Lower leg skin (tissue), 4 donors: ENCODE measurements around the gene TGFA. TPM values are rescaled to one million over a fixed set of nuclear protein-coding genes. Genes with fewer than 3 reads are reported as not detected.

ENCODE experiments used
- DNase-seq, 2 donors: peaks; one replicate each; pipeline ENCODE4 v3.0.0-alpha.2; 2019; ENCODE audit warnings: low spot score in 2 of 2
- H3K4me3 ChIP-seq: fragments of 200-600 bp; sonication (generic); 2 replicates; pipeline ENCODE4 v1.5.1; 2017; ENCODE audit warnings: mild to moderate bottlenecking, low read depth; ENCODE audit not compliant: poor library complexity, severe bottlenecking
- POLR2A ChIP-seq, 2 donors: fragments of 450-650 bp; IDR thresholded peaks; one replicate each; pipeline ENCODE4 v1.6.1; 2016 to 2017; ENCODE audit warnings: antibody characterized with exemption in 2 of 2, mild to moderate bottlenecking in 1 of 2, moderate library complexity in 1 of 2
- WGBS, 2 donors: methylation state at CpG; one replicate each; pipeline ENCODE4 v1.1.5; 2018; 5-methylcytosine and 5-hydroxymethylcytosine counted together
- intact Hi-C: fragments of 100-400 bp; cut with DNase I; formaldehyde crosslinking; loops from one replicate; pipeline ENCODE4 v1.15.0; 2023; ENCODE audit warnings: low total_unique reads
- total RNA-seq, 4 donors: library from RNA; depleted of rRNA; stranded (reverse); fragments of >200 nt; gene quantifications; one replicate each; pipeline ENCODE4 v1.1.0, GENCODE V29; 2016
- TF ChIP-seq, protein P1 (sequence below), 3 donors: fragments of 450-650 bp; IDR thresholded peaks; one replicate each; pipeline ENCODE4 v1.5.1; 2016; ENCODE audit warnings: antibody characterized with exemption in 3 of 3, mild to moderate bottlenecking in 3 of 3, moderate library complexity in 2 of 3

Gene TGFA
- total RNA-seq, 4 donors from 2014 or later = 56.5 to 78.3 (median 65.0) TPM

DNA sequence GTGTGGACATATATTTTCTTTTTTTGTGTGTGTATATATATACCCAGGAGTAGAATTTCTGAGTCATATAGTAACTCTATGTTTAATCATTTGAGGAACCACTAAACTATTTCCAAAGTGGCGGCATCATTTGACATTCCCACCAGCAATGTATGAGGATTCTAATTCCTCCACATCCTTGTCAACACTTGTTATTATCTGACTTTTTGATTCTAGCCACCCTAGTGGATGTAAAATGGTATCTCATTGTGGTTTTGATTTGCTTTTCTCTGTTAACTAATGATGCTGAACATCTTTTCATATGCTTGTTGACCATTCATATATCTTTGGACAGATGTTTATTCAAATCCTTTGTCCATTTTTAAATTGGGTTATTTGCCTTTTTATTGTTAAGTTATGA lies 120.3 kb downstream of the TGFA start:
- 90 to 95% methylated on average over 1 of the region's 1 CpG for WGBS, 2 donors
- TF ChIP-seq POLR2A (IDR thresholded peaks at IDR 0.05) = no peak
- TF ChIP-seq, protein P1, sequence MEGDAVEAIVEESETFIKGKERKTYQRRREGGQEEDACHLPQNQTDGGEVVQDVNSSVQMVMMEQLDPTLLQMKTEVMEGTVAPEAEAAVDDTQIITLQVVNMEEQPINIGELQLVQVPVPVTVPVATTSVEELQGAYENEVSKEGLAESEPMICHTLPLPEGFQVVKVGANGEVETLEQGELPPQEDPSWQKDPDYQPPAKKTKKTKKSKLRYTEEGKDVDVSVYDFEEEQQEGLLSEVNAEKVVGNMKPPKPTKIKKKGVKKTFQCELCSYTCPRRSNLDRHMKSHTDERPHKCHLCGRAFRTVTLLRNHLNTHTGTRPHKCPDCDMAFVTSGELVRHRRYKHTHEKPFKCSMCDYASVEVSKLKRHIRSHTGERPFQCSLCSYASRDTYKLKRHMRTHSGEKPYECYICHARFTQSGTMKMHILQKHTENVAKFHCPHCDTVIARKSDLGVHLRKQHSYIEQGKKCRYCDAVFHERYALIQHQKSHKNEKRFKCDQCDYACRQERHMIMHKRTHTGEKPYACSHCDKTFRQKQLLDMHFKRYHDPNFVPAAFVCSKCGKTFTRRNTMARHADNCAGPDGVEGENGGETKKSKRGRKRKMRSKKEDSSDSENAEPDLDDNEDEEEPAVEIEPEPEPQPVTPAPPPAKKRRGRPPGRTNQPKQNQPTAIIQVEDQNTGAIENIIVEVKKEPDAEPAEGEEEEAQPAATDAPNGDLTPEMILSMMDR (IDR thresholded peaks at IDR 0.05) = no peak

DNA sequence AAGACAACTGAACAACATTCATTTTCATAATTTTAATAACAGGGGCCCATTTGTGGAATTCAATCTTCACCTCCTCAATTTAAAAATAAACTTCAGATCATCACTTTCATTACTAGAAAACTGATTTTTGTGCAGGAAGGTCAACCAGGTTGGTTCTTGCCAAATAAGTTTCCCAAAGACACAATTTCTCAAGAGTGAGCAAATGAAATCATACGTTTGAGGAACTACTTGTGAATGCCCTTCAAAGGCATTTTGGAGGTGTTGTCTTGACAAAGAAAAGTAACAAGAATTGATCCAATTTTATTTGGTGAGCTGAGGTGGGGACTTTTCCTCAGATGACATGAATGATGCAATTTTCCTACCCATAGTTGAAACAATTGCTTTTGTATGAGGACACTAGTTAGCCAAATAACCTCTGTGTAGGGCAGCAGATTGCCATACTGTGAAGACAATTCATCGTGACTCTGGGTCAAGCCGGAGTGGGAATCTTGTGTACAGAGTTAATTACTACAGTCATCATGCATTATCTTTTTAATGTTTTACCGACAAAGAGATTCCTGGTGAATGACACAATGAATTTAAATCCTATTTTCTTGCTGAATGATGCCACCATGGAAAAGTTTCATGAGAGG lies 121.8 kb downstream of the TGFA start:
- WGBS, 2 donors = 64 to 77% methylated on average over 4 of the region's 4 CpGs
- intact Hi-C loops = no loop called here

More for the DNA sequence above, 120.3 kb downstream of the TGFA start:
- DNase-seq = no peak
- intact Hi-C loops = no loop called here
- no peak overlapping the region for H3K4me3 ChIP-seq

DNA sequence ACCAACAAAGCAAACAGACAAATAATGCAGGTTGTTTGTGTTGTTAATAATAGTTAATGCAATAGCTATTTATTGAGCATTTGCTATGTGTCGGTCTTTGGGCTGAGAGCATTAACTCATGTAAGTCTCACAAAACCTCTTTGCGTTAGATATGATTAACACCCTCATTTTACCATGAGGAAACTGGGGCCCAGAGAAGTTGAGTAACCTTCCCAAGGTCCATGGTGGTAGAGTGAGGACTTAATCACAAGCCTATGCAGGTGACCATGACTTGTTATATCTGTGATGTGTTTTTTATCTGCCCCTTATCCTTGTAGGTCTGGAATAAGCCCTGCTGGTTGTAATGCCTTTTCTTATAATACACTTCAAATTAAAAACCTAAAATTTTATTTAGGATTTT lies 127.3 kb downstream of the TGFA start:
- H3K4me3 ChIP-seq = no peak overlapping the region
- WGBS, 2 donors = 81 to 83% methylated on average over 2 of the region's 2 CpGs
- intact Hi-C loops = no loop called here
- DNase-seq = no peak
- TF ChIP-seq, protein P1 (IDR thresholded peaks at IDR 0.05) = no peak
- TF ChIP-seq POLR2A (IDR thresholded peaks at IDR 0.05) = no peak

More for the DNA sequence above, 121.8 kb downstream of the TGFA start:
- no peak overlapping the region for H3K4me3 ChIP-seq
- TF ChIP-seq, protein P1 (IDR thresholded peaks at IDR 0.05) = no peak
- no peak for TF ChIP-seq POLR2A (IDR thresholded peaks at IDR 0.05)
- DNase-seq = no peak

DNA sequence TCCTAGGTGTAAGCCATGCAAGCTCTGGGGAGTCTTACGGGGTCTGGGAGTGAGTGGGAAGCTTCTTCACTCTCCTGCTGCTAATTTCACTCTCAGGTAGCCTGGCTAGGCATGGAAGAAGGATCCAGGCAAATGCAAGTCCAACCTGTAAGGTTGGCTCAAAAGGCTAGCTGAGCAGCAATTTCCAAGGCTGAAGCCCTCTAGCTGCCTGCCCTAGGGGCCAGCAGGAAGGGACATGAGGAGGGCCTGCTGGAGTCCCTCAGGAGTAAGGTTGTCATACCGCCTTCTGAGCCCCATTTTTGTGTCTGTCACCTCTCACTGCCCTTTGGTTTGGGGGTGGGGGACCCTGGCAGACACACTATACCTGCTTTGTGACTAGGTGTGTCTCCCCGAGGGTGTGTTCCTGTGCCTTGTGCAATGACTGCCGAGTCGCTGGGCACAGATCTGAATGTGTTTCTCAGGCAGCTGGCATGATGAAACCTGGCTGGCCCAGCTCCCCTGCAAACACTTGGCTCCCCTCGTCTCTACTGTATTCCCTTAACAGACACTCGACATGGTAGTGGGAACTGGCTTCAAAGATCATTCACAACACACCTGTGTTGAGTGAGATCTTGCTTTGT lies 127.8 kb downstream of the TGFA start:
- H3K4me3 ChIP-seq = no peak overlapping the region
- peak in 1 of 2 donors; percentile 39 for DNase-seq
- intact Hi-C loops = no loop called here
- WGBS, 2 donors = 48 to 52% methylated on average over 6 to 7 of the region's 7 CpGs
- no peak for TF ChIP-seq POLR2A (IDR thresholded peaks at IDR 0.05)
- TF ChIP-seq, protein P1 (IDR thresholded peaks at IDR 0.05) = no peak

DNA sequence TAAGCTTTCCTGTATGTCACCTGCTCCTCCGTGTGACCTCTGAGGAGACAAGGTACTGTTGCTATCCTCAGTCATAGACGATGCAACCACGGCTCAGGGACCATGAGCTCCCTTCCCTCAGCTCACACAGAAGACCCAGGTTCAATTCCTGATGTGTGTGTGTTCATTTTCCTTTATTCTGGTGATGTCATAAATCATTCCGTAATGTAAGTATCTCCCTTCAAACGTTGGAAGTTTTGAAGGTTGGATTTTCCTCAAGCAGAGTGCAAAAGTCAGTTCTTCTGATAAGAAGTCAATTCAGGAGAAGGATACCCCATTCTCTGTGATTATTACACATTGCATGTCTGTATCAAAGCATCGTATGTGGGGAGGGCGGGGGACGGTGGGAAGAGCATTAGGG lies 132.9 kb downstream of the TGFA start:
- 67 to 69% methylated on average over 8 of the region's 8 CpGs for WGBS, 2 donors
- no peak for DNase-seq
- no peak overlapping the region for H3K4me3 ChIP-seq
- TF ChIP-seq, protein P1 (IDR thresholded peaks at IDR 0.05) = no peak
- no peak for TF ChIP-seq POLR2A (IDR thresholded peaks at IDR 0.05)
- intact Hi-C loops = no loop called here
